Liver (tissue), 9 donors: ENCODE measurements around the gene TUBGCP6. TPM values are rescaled to one million over a fixed set of nuclear protein-coding genes. Genes with fewer than 3 reads are reported as not detected.

Experiments used
- DNase-seq: peaks from one replicate; pipeline ENCODE4 v3.0.0-alpha.2; 2017; ENCODE audit warnings: low spot score
- H3K27ac ChIP-seq, 2 donors: one replicate each; pipeline ENCODE4 v1.7.0; 2013; ENCODE audit warnings: inconsistent platforms in 2 of 2, low read length in 2 of 2, control low read depth in 1 of 2, low read depth in 1 of 2, mild to moderate bottlenecking in 1 of 2
- H3K27me3 ChIP-seq, 4 donors: one replicate each; pipeline versions ENCODE4 v1.6.1 to v1.7.0; 2013; ENCODE audit warnings: low read length in 3 of 4, inconsistent platforms in 1 of 4, mild to moderate bottlenecking in 1 of 4, moderate library complexity in 1 of 4; ENCODE audit not compliant: control insufficient read depth in 4 of 4, insufficient read depth in 4 of 4
- H3K36me3 ChIP-seq, 4 donors: one replicate each; pipeline versions ENCODE4 v1.6.1 to v1.7.0; 2013; ENCODE audit warnings: low read length in 3 of 4, mild to moderate bottlenecking in 3 of 4, low read depth in 1 of 4, moderate library complexity in 1 of 4; ENCODE audit not compliant: control insufficient read depth in 4 of 4, insufficient read depth in 3 of 4
- H3K4me1 ChIP-seq, 4 donors: one replicate each; pipeline versions ENCODE4 v1.6.1 to v1.7.0; 2013; ENCODE audit warnings: low read length in 3 of 4, mild to moderate bottlenecking in 3 of 4, moderate library complexity in 1 of 4; ENCODE audit not compliant: control insufficient read depth in 4 of 4, insufficient read depth in 4 of 4
- H3K4me3 ChIP-seq, 3 donors: one replicate each; pipeline versions ENCODE4 v1.6.1 to v1.7.0; 2013; ENCODE audit warnings: low read length in 3 of 3, control low read depth in 1 of 3, low read depth in 1 of 3, mild to moderate bottlenecking in 1 of 3
- H3K9ac ChIP-seq, 2 donors: one replicate each; pipeline ENCODE4 v1.7.0; 2013; ENCODE audit warnings: low read length in 2 of 2, mild to moderate bottlenecking in 2 of 2, moderate library complexity in 2 of 2, control low read depth in 1 of 2, low read depth in 1 of 2
- H3K9me3 ChIP-seq, 4 donors: one replicate each; pipeline versions ENCODE4 v1.6.1 to v1.7.0; 2013; ENCODE audit warnings: low read length in 3 of 4; ENCODE audit not compliant: control insufficient read depth in 4 of 4
- FOXA2 ChIP-seq: IDR thresholded peaks from 2 replicates; pipeline ENCODE4 v1.6.1; 2016; ENCODE audit warnings: antibody characterized with exemption
- HNF4A ChIP-seq, 2 donors: conservative IDR thresholded peaks; 2 replicates each; pipeline ENCODE4 v1.6.1; 2016; ENCODE audit warnings: antibody characterized with exemption in 2 of 2, mild to moderate bottlenecking in 2 of 2
- RAD21 ChIP-seq, 2 donors: IDR thresholded peaks; 2 replicates each; pipeline ENCODE4 v1.6.1; 2016; ENCODE audit warnings: antibody characterized with exemption in 2 of 2, mild to moderate bottlenecking in 2 of 2
- RXRA ChIP-seq, 2 donors: IDR thresholded peaks; 2 replicates each; pipeline ENCODE4 v1.6.1; 2017 to 2018; ENCODE audit warnings: antibody characterized with exemption in 2 of 2, mild to moderate bottlenecking in 1 of 2
- SP1 ChIP-seq: IDR thresholded peaks from 2 replicates; pipeline ENCODE4 v1.6.1; 2018; ENCODE audit warnings: antibody characterized with exemption, mild to moderate bottlenecking
- YY1 ChIP-seq: IDR thresholded peaks from 2 replicates; pipeline ENCODE4 v1.6.1; 2016; ENCODE audit warnings: antibody characterized with exemption, mild to moderate bottlenecking
- WGBS: extraction: QIAGEN DNeasy Blood & Tissue Kit; methylation state at CpG from one replicate; pipeline ENCODE4 v1.1.7; 2013; 5-methylcytosine and 5-hydroxymethylcytosine counted together
- polyA plus RNA-seq, 2 donors: library from polyadenylated mRNA; stranded (reverse) in 1 of 2; unstranded in 1 of 2; fragments of 200-250 nt in 1 of 2; fragments of >200 nt in 1 of 2; fragmentation: Nextera tagmentation in 1 of 2; extraction: Ambion mirVana in 1 of 2; gene quantifications; one replicate each; pipeline versions ENCODE4 v1.2.1 to v1.2.3, GENCODE V29; 2013 to 2015
- total RNA-seq, 2 donors: library from RNA; depleted of rRNA; stranded (reverse); fragments of >200 nt; gene quantifications; one replicate each; pipeline ENCODE4 v1.2.3, GENCODE V29; 2014
- TF ChIP-seq, protein P1 (sequence below): IDR thresholded peaks from 2 replicates; pipeline ENCODE4 v1.6.1; 2016; ENCODE audit warnings: antibody characterized with exemption
- TF ChIP-seq, protein P2 (sequence below): IDR thresholded peaks from 2 replicates; pipeline ENCODE4 v1.6.1; 2016; ENCODE audit warnings: antibody characterized with exemption
- TF ChIP-seq, protein P3 (sequence below): IDR thresholded peaks from 2 replicates; pipeline ENCODE4 v1.6.1; 2016; ENCODE audit warnings: antibody characterized with exemption, mild to moderate bottlenecking
- TF ChIP-seq, protein P4 (sequence below): fragments of 150-350 bp; IDR thresholded peaks from 2 replicates; pipeline ENCODE4 v1.5.1; 2017; ENCODE audit warnings: improper control_type of control experiment, low read depth, low read length; ENCODE audit not compliant: missing input control
- donor health status: healthy.
- donor health status: healthy.
- donor health status: healthy.
- donor health status: healthy.
- donor health status: healthy.

The TUBGCP6 gene
- total and polyA plus RNA-seq, 4 donors: 9.3 to 31.7 (median 16.4) TPM

DNA sequence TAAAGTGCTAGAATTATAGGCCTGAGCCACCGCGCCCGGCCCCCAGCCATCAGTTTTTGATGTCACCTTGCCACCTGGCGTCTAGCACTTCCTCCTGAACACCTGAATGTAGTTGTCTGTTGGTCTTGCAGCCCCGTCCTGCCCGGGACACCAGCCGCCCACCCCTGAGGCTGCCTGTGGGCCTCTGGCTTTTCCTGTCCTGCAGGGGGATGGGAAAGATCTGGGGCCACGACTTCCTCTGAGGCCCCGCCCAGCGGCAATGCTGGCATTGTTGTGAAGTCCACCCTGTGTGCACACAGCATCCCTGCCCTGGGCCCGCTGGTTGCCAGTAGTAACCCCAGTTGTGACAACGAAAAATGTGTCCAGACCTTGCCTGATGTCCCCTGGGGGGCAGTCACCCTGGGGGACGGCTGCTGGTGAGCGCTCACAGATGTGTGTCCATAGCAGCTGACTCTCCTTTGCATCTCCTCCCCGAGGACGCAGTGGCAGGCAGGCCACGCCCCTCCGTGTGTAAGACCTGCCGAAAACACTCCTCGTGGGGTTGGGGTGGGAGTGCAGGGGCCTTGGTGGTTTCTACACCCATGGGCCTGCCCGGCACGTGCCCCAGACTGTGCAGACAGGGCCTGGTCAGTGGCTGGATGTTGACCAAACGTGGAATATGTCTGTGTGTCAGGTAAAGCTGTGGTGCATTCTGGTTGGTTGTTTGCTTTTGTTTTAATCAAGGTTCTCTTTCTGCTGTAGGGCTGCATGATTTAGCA, 37.3 kb downstream of the TUBGCP6 start:
- Histone ChIP-seq H3K36me3 (peaks cover 7 to 34% (median 19%) of the 10 kb centered on the region in 4 donors), H3K9ac (no peak overlapping the region), H3K9me3 (no peaks in the 10 kb centered on the region), H3K4me3 (no peak overlapping the region), H3K27ac (no peak overlapping the region), H3K4me1 (peaks cover 8 to 76% (median 51%) of the 10 kb centered on the region in 4 donors), H3K27me3 (no peaks in the 10 kb centered on the region)
- TF ChIP-seq, protein P1, sequence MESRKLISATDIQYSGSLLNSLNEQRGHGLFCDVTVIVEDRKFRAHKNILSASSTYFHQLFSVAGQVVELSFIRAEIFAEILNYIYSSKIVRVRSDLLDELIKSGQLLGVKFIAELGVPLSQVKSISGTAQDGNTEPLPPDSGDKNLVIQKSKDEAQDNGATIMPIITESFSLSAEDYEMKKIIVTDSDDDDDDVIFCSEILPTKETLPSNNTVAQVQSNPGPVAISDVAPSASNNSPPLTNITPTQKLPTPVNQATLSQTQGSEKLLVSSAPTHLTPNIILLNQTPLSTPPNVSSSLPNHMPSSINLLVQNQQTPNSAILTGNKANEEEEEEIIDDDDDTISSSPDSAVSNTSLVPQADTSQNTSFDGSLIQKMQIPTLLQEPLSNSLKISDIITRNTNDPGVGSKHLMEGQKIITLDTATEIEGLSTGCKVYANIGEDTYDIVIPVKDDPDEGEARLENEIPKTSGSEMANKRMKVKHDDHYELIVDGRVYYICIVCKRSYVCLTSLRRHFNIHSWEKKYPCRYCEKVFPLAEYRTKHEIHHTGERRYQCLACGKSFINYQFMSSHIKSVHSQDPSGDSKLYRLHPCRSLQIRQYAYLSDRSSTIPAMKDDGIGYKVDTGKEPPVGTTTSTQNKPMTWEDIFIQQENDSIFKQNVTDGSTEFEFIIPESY: no peak
- no peak for TF ChIP-seq RXRA (IDR thresholded peaks at IDR 0.05)
- TF ChIP-seq, protein P2, sequence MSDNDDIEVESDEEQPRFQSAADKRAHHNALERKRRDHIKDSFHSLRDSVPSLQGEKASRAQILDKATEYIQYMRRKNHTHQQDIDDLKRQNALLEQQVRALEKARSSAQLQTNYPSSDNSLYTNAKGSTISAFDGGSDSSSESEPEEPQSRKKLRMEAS: no peak
- TF ChIP-seq SP1: no peak
- TF ChIP-seq HNF4A (conservative IDR thresholded peaks at IDR 0.05): no peak
- TF ChIP-seq RAD21 (IDR thresholded peaks at IDR 0.05): no peak
- TF ChIP-seq, protein P3, sequence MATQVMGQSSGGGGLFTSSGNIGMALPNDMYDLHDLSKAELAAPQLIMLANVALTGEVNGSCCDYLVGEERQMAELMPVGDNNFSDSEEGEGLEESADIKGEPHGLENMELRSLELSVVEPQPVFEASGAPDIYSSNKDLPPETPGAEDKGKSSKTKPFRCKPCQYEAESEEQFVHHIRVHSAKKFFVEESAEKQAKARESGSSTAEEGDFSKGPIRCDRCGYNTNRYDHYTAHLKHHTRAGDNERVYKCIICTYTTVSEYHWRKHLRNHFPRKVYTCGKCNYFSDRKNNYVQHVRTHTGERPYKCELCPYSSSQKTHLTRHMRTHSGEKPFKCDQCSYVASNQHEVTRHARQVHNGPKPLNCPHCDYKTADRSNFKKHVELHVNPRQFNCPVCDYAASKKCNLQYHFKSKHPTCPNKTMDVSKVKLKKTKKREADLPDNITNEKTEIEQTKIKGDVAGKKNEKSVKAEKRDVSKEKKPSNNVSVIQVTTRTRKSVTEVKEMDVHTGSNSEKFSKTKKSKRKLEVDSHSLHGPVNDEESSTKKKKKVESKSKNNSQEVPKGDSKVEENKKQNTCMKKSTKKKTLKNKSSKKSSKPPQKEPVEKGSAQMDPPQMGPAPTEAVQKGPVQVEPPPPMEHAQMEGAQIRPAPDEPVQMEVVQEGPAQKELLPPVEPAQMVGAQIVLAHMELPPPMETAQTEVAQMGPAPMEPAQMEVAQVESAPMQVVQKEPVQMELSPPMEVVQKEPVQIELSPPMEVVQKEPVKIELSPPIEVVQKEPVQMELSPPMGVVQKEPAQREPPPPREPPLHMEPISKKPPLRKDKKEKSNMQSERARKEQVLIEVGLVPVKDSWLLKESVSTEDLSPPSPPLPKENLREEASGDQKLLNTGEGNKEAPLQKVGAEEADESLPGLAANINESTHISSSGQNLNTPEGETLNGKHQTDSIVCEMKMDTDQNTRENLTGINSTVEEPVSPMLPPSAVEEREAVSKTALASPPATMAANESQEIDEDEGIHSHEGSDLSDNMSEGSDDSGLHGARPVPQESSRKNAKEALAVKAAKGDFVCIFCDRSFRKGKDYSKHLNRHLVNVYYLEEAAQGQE: no peak
- no peak for DNase-seq
- WGBS: 64% methylated on average over 23 of the region's 23 CpGs

DNA sequence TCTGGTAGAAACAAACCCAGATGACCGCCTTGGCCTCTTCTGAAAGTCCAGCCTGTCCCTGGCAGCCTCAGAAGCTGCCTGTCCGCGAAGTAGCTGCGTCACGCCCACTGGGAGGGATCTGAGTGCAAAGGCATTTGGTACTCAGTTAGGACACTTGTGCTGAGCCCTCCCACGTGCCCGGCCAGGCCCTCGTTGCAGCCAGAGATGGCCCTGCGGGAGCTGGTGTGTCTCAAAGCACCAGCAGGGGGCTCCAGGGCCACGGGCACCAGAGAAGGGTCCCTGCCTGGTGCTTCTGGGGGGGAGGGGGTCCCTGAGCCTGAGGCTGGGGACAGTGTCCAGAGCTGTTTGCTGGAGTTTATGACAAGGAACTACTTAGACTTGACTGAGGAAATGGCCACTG, 38.2 kb downstream of the TUBGCP6 start:
- peaks cover 2 to 30% (median 16%) of the 10 kb centered on the region in 4 donors for H3K36me3 ChIP-seq
- peak overlapping the region; percentile 87 to 93 for H3K27ac ChIP-seq
- 24% methylated on average over 10 of the region's 10 CpGs for WGBS
- no peaks in the 10 kb centered on the region for H3K9me3 ChIP-seq
- no peaks in the 10 kb centered on the region for H3K27me3 ChIP-seq
- TF ChIP-seq, protein P3: peak; percentile 1
- no peak for TF ChIP-seq FOXA2
- TF ChIP-seq YY1: peak; percentile 4
- TF ChIP-seq RAD21 (IDR thresholded peaks at IDR 0.05): peak; percentile 52 to 69
- TF ChIP-seq, protein P4, sequence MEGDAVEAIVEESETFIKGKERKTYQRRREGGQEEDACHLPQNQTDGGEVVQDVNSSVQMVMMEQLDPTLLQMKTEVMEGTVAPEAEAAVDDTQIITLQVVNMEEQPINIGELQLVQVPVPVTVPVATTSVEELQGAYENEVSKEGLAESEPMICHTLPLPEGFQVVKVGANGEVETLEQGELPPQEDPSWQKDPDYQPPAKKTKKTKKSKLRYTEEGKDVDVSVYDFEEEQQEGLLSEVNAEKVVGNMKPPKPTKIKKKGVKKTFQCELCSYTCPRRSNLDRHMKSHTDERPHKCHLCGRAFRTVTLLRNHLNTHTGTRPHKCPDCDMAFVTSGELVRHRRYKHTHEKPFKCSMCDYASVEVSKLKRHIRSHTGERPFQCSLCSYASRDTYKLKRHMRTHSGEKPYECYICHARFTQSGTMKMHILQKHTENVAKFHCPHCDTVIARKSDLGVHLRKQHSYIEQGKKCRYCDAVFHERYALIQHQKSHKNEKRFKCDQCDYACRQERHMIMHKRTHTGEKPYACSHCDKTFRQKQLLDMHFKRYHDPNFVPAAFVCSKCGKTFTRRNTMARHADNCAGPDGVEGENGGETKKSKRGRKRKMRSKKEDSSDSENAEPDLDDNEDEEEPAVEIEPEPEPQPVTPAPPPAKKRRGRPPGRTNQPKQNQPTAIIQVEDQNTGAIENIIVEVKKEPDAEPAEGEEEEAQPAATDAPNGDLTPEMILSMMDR: peak; percentile 58
- peaks cover 8 to 85% (median 54%) of the 10 kb centered on the region in 4 donors for H3K4me1 ChIP-seq
- DNase-seq: no peak
- peak overlapping the region in 1 of 2 donors; percentile 42 for H3K9ac ChIP-seq
- peak overlapping the region in 1 of 3 donors; percentile 10 for H3K4me3 ChIP-seq
